Measurements from ENCODE around the gene PRKCE. TPM values are rescaled to one million over a fixed set of nuclear protein-coding genes. Genes with fewer than 3 reads are reported as not detected.

Gene PRKCE
- total RNA-seq, 2 donors from 2014 or later, result 7.3 to 20.8 TPM

DNA sequence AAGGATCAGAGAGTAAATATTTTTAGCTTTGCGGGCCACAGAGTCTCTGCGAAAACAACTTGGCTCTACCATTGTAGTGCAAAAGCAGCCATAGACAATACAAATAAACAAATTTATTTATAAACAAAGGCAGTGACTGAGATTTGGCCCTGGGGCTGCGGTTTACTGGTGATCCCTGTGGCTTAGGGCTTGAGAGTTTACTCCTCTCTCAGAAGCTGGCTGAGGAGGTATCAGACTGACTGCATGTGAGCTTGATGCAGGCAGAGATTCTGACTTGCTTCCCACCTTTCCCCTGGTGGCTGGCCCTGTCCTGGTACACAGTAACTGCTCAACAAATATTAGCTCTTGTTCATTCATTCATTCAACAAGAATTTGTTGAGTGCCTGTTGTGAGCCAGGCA lies 81.5 kb downstream of the PRKCE start:
- ATAC-seq (no peak), DNase-seq (no peak)
- H3K4me3 ChIP-seq, result no peak overlapping the region
- H3K27me3 ChIP-seq, result no peaks in the 10 kb centered on the region
- intact Hi-C loops (cut with DNase I), result no loop called here
- H3K9me3 ChIP-seq, result no peaks in the 10 kb centered on the region
- TF ChIP-seq CTCF (IDR thresholded peaks at IDR 0.05), result no peak
- TF ChIP-seq POLR2A (IDR thresholded peaks at IDR 0.05), result no peak
- no peaks in the 10 kb centered on the region for H3K4me1 ChIP-seq
- H3K36me3 ChIP-seq (replicated peaks in 1 of 2; ENCODE audit: insufficient read depth in 1 of 2, low read depth in 2 of 2), result no peaks in the 10 kb centered on the region
- WGBS, 2 donors, result 92 to 97% methylated on average over 3 of the region's 3 CpGs
- H3K27ac ChIP-seq, result no peak overlapping the region

- no peak overlapping the region for H3K27ac ChIP-seq
- H3K4me3 ChIP-seq, result no peak overlapping the region
- ATAC-seq (no peak), DNase-seq (no peak)
- no peaks in the 10 kb centered on the region for H3K27me3 ChIP-seq
- no peaks in the 10 kb centered on the region for H3K4me1 ChIP-seq
- TF ChIP-seq CTCF (IDR thresholded peaks at IDR 0.05), result no peak
- intact Hi-C loops (cut with DNase I), result no loop called here
- WGBS, 2 donors, result 95 to 96% methylated on average over 6 of the region's 6 CpGs
- no peaks in the 10 kb centered on the region for H3K36me3 ChIP-seq (replicated peaks in 1 of 2; ENCODE audit: insufficient read depth in 1 of 2, low read depth in 2 of 2)
- no peaks in the 10 kb centered on the region for H3K9me3 ChIP-seq
Observed at GRCh38 chr2:45734336-45734735, 82.9 kb downstream of the PRKCE start.

DNA sequence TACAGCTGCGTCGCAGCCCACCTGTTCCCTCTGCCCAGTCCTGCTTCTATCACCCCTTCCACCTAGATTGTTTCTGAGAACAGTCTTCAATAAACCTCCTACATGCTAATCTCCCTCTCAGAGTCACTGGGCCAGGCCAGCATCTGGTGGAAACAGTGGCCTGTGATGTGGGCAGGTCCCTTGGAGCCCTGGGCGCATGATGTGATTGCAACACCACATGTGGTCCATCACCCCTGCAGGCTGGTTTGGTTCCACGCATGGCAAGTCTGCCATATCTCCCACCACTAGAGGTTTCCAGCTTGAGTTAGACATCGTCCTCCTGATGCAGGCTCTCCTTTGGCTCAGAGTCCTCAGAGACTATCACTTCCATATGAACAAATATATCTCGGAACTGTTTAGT lies 83.5 kb downstream of the PRKCE start:
- 84 to 95% methylated on average over 5 to 6 of the region's 6 CpGs for WGBS, 2 donors
- intact Hi-C loops (cut with DNase I), result no loop called here
- no peak for DNase-seq
- no peak overlapping the region for H3K4me3 ChIP-seq
- ATAC-seq, result no peak
- H3K4me1 ChIP-seq, result no peaks in the 10 kb centered on the region
- no peak for TF ChIP-seq CTCF (IDR thresholded peaks at IDR 0.05)
- TF ChIP-seq POLR2A (IDR thresholded peaks at IDR 0.05), result no peak
- no peaks in the 10 kb centered on the region for H3K27me3 ChIP-seq
- H3K9me3 ChIP-seq, result no peaks in the 10 kb centered on the region
- no peaks in the 10 kb centered on the region for H3K36me3 ChIP-seq (replicated peaks in 1 of 2; ENCODE audit: insufficient read depth in 1 of 2, low read depth in 2 of 2)
- no peak overlapping the region for H3K27ac ChIP-seq

GRCh38 chr2:45736757-45737704 lies 85.6 kb downstream of the PRKCE start:
- no peak for ATAC-seq

More at GRCh38 chr2:45736757-45737704, 85.6 kb downstream of the PRKCE start:
- no peak overlapping the region for H3K4me3 ChIP-seq
- TF ChIP-seq POLR2A (IDR thresholded peaks at IDR 0.05) (no peak), CTCF (IDR thresholded peaks at IDR 0.05) (no peak)
- 91 to 95% methylated on average over 26 to 27 of the region's 27 CpGs for WGBS, 2 donors
- H3K4me1 ChIP-seq, result no peaks in the 10 kb centered on the region
- H3K27me3 ChIP-seq, result no peaks in the 10 kb centered on the region
- DNase-seq, result no peak
- no peak overlapping the region for H3K27ac ChIP-seq
- no peaks in the 10 kb centered on the region for H3K9me3 ChIP-seq
- H3K36me3 ChIP-seq (replicated peaks in 1 of 2; ENCODE audit: insufficient read depth in 1 of 2, low read depth in 2 of 2), result no peaks in the 10 kb centered on the region
- intact Hi-C loops (cut with DNase I), result no loop called here

Data from body of pancreas (tissue), 4 donors.